ENCODE measurements around the gene NPAS3. TPM values are rescaled to one million over a fixed set of nuclear protein-coding genes. Genes with fewer than 3 reads are reported as not detected.

NPAS3 gene
- total and polyA plus RNA-seq, 2 of the 13 experiments (the other 11 are each of a cell fraction or from before 2014, with no cell fraction given), result not detected

DNA sequence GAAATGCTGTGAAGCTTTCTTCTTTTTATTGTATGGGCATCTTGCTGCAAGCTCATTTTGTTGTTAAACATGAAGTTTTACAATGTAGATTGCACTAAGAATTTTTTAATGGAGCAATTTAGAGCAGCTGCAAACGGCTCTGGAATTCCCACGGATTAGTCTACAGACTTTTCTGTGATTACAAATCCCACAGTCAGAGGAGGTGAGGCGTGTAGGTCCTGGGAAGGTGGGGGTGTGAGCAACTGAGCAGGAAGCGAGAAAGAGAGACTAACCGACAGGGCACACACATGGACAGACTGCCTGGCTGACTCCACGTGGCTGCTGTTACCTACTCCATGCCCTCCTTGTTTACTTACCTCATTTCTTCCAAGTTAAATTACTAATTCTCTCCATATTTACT is 348.5 kb downstream of the NPAS3 start:
- intact Hi-C loops (cut with micrococcal nuclease; ENCODE audit: unreplicated experiment), result no loop called here
- POLR2A ChIA-PET, result no interaction called here

DNA sequence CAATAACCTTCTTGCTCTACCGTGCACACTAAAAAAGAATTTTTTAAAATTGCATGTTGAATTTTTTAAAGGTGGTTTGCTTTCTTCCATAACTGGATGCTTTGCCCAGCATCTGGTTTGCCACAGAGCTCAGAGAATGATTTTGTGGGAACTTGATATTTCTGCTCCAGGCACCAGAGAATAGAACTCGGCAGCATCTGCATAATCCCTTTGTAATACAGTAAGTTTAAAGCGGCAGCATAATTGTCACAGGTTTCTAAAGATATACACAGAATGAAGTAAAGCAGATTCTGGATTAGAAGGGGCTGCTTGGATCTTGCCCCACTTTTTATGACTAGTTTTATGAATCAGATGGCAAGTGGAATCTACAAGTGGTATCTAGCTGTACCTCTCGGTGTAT is 352.0 kb downstream of the NPAS3 start:
- POLR2A ChIA-PET, result no interaction called here
- no peaks in the 10 kb centered on the region for H4K20me1 ChIP-seq (ENCODE audit: insufficient read depth, low read length)
- intact Hi-C loops (cut with micrococcal nuclease; ENCODE audit: unreplicated experiment), result no loop called here
- no peak overlapping the region for H3K4me3 ChIP-seq (replicated peaks in 1 of 3; ENCODE audit: insufficient read depth in 1 of 3, low read depth in 2 of 3, low read length in 3 of 3)
- FAIRE-seq (no peak), ATAC-seq (no peak), DNase-seq (ENCODE audit: low spot score) (no peak)
- CTCF ChIA-PET (ENCODE audit: low intra/inter-chr PET ratio, low total read pairs), result no interaction called here
- WGBS (ENCODE audit: low lambda C conversion rate), result 26% methylated on average over 4 of the region's 4 CpGs
- no peak overlapping the region for H3K4me2 ChIP-seq (ENCODE audit: low read depth, low read length)
- H3K9ac ChIP-seq (ENCODE audit: insufficient read depth, low read depth, low read length), result no peak overlapping the region
- BruUV-seq (replicated peaks), result no TSS peak
- H3K36me3 ChIP-seq (replicated peaks in 1 of 2; ENCODE audit: control insufficient read depth in 1 of 2, insufficient read depth in 2 of 2, low read length in 2 of 2), result no peaks in the 10 kb centered on the region
- no peak overlapping the region for H2AFZ ChIP-seq (ENCODE audit: low read length)
- H3K27ac ChIP-seq (ENCODE audit: extremely low read length, insufficient read depth, low read length), result no peak overlapping the region
- in situ Hi-C loops (cut with HindIII; ENCODE audit: extremely low pct_ligation_motif_present, low pct_unique_long_range_greater_than_20kb), result no loop called here
- H3K27me3 ChIP-seq (ENCODE audit: control insufficient read depth in 1 of 2, insufficient read depth in 2 of 2, low read length in 2 of 2), result no peaks in the 10 kb centered on the region; a peak in 1 of 5 replicates
- no peaks in the 10 kb centered on the region for H3K79me2 ChIP-seq (ENCODE audit: insufficient read depth, low read length)
- H3K4me1 ChIP-seq (ENCODE audit: insufficient read depth, low read length), result no peaks in the 10 kb centered on the region
- peaks cover 11% of the 10 kb centered on the region; the same call in 1 of the 2 replicates for H3K9me3 ChIP-seq (ENCODE audit: low read length)
- TF ChIP-seq ZNF562 (CRISPR knock-in tag; IDR thresholded peaks at IDR 0.05; ENCODE audit: borderline replicate concordance), result no peak
- no peak for TF ChIP-seq IRF2 (CRISPR knock-in tag; IDR thresholded peaks at IDR 0.05)
- TF ChIP-seq, protein P1, sequence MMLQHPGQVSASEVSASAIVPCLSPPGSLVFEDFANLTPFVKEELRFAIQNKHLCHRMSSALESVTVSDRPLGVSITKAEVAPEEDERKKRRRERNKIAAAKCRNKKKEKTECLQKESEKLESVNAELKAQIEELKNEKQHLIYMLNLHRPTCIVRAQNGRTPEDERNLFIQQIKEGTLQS (CRISPR knock-in tag; IDR thresholded peaks at IDR 0.05), result no peak
- TF ChIP-seq, protein P2, sequence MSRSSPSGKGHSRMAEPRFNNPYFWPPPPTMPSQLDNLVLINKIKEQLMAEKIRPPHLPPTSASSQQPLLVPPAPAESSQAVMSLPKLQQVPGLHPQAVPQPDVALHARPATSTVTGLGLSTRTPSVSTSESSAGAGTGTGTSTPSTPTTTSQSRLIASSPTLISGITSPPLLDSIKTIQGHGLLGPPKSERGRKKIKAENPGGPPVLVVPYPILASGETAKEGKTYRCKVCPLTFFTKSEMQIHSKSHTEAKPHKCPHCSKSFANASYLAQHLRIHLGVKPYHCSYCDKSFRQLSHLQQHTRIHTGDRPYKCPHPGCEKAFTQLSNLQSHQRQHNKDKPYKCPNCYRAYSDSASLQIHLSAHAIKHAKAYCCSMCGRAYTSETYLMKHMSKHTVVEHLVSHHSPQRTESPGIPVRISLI (CRISPR knock-in tag; IDR thresholded peaks at IDR 0.05; ENCODE audit: borderline replicate concordance), result no peak
- TF ChIP-seq ZFP1 (CRISPR knock-in tag; IDR thresholded peaks at IDR 0.05), result no peak
- no peak for TF ChIP-seq ZFP36 (IDR thresholded peaks at IDR 0.05; ENCODE audit: borderline replicate concordance, low read depth, low read length, partially characterized antibody)
- no peak for TF ChIP-seq ONECUT2 (CRISPR knock-in tag; IDR thresholded peaks at IDR 0.05)
- no peak for TF ChIP-seq WIZ (CRISPR knock-in tag; IDR thresholded peaks at IDR 0.05)

More for the DNA sequence above, 348.5 kb downstream of the NPAS3 start:
- no peaks in the 10 kb centered on the region for H3K4me1 ChIP-seq (ENCODE audit: insufficient read depth, low read length)
- H3K79me2 ChIP-seq (ENCODE audit: insufficient read depth, low read length), result no peaks in the 10 kb centered on the region
- H3K27me3 ChIP-seq (ENCODE audit: control insufficient read depth in 1 of 2, insufficient read depth in 2 of 2, low read length in 2 of 2), result no peaks in the 10 kb centered on the region; a peak in 1 of 5 replicates
- 2% methylated on average over 6 of the region's 6 CpGs for WGBS (ENCODE audit: low lambda C conversion rate)
- TF ChIP-seq SMARCC2 (IDR thresholded peaks at IDR 0.05), result no peak
- TF ChIP-seq CBX1 (IDR thresholded peaks at IDR 0.05; ENCODE audit: low read depth), result no peak
- TF ChIP-seq, protein P3, sequence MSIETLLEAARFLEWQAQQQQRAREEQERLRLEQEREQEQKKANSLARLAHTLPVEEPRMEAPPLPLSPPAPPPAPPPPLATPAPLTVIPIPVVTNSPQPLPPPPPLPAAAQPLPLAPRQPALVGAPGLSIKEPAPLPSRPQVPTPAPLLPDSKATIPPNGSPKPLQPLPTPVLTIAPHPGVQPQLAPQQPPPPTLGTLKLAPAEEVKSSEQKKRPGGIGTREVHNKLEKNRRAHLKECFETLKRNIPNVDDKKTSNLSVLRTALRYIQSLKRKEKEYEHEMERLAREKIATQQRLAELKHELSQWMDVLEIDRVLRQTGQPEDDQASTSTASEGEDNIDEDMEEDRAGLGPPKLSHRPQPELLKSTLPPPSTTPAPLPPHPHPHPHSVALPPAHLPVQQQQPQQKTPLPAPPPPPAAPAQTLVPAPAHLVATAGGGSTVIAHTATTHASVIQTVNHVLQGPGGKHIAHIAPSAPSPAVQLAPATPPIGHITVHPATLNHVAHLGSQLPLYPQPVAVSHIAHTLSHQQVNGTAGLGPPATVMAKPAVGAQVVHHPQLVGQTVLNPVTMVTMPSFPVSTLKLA (IDR thresholded peaks at IDR 0.05), result peak; percentile 49
- TF ChIP-seq ZNF619 (CRISPR knock-in tag; IDR thresholded peaks at IDR 0.05), result no peak
- no peak for TF ChIP-seq MED8 (CRISPR knock-in tag; IDR thresholded peaks at IDR 0.05; ENCODE audit: insufficient replicate concordance)
- TF ChIP-seq ZNF451 (CRISPR knock-in tag; IDR thresholded peaks at IDR 0.05), result no peak
- TF ChIP-seq, protein P4, sequence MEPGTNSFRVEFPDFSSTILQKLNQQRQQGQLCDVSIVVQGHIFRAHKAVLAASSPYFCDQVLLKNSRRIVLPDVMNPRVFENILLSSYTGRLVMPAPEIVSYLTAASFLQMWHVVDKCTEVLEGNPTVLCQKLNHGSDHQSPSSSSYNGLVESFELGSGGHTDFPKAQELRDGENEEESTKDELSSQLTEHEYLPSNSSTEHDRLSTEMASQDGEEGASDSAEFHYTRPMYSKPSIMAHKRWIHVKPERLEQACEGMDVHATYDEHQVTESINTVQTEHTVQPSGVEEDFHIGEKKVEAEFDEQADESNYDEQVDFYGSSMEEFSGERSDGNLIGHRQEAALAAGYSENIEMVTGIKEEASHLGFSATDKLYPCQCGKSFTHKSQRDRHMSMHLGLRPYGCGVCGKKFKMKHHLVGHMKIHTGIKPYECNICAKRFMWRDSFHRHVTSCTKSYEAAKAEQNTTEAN (CRISPR knock-in tag; conservative IDR thresholded peaks at IDR 0.05), result no peak
- H3K4me3 ChIP-seq (replicated peaks in 1 of 3; ENCODE audit: insufficient read depth in 1 of 3, low read depth in 2 of 3, low read length in 3 of 3), result no peak overlapping the region
- CTCF ChIA-PET (ENCODE audit: low intra/inter-chr PET ratio, low total read pairs), result no interaction called here
- no peak overlapping the region for H3K27ac ChIP-seq (ENCODE audit: extremely low read length, insufficient read depth, low read length)
- no peaks in the 10 kb centered on the region for H3K36me3 ChIP-seq (replicated peaks in 1 of 2; ENCODE audit: control insufficient read depth in 1 of 2, insufficient read depth in 2 of 2, low read length in 2 of 2)
- ATAC-seq, result no peak; the same call in 2 of the 3 replicates
- H3K4me2 ChIP-seq (ENCODE audit: low read depth, low read length), result no peak overlapping the region
- no peaks in the 10 kb centered on the region for H4K20me1 ChIP-seq (ENCODE audit: insufficient read depth, low read length)
- FAIRE-seq, result no peak
- H2AFZ ChIP-seq (ENCODE audit: low read length), result no peak overlapping the region
- no TSS peak for BruUV-seq (replicated peaks)
- no peak for DNase-seq (ENCODE audit: low spot score)
- H3K9me3 ChIP-seq (ENCODE audit: low read length), result no peaks in the 10 kb centered on the region
- in situ Hi-C loops (cut with HindIII; ENCODE audit: extremely low pct_ligation_motif_present, low pct_unique_long_range_greater_than_20kb), result no loop called here
- H3K9ac ChIP-seq (ENCODE audit: insufficient read depth, low read depth, low read length), result no peak overlapping the region

Measured in HepG2 (cell line).